Adrenal gland (tissue), 12 donors: ENCODE measurements around the gene DCXR. TPM values are rescaled to one million over a fixed set of nuclear protein-coding genes. Genes with fewer than 3 reads are reported as not detected.

Experiments used
- DNase-seq, 7 donors: peaks; one replicate each; pipeline ENCODE4 v3.0.0-alpha.2; 2019 to 2020
- H3K27ac ChIP-seq, 5 donors: fragments of 200-600 bp; sonication (generic) in 4 of 5; 1 replicate in 3 of 5; 2 replicates in 2 of 5; pipeline versions ENCODE4 v1.5.1 to v1.8.0; 2016 to 2020; ENCODE audit warnings: mild to moderate bottlenecking in 1 of 5
- H3K27me3 ChIP-seq: fragments of 200-600 bp; 2 replicates; pipeline ENCODE4 v1.8.0; 2021
- H3K36me3 ChIP-seq, 2 donors: fragments of 200-600 bp; replicated peaks in 1 of 2; 1 replicate in 1 of 2; 2 replicates in 1 of 2; pipeline versions ENCODE4 v1.5.1 to v1.8.0; 2018 to 2022
- H3K4me1 ChIP-seq, 2 donors: fragments of 200-600 bp; replicated peaks in 1 of 2; 1 replicate in 1 of 2; 2 replicates in 1 of 2; pipeline versions ENCODE4 v1.5.1 to v1.8.0; 2018 to 2021
- H3K4me3 ChIP-seq, 4 donors: fragments of 200-600 bp; sonication (generic) in 3 of 4; one replicate each; pipeline ENCODE4 v1.5.1; 2016 to 2018
- H3K9me3 ChIP-seq, 3 donors: fragments of 200-600 bp; sonication (generic) in 1 of 3; replicated peaks in 1 of 3; 1 replicate in 2 of 3; 2 replicates in 1 of 3; pipeline versions ENCODE4 v1.5.1 to v1.8.0; 2016 to 2021
- POLR2A ChIP-seq, 2 donors: fragments of 450-650 bp; IDR thresholded peaks; one replicate each; pipeline ENCODE4 v1.6.1; 2017; ENCODE audit warnings: antibody characterized with exemption in 2 of 2, mild to moderate bottlenecking in 2 of 2, moderate library complexity in 1 of 2
- WGBS, 4 donors: extraction: QIAGEN DNeasy Blood & Tissue Kit in 2 of 4; methylation state at CpG; one replicate each; pipeline versions ENCODE4 v1.1.5 to v1.1.7; 2013 to 2017; 5-methylcytosine and 5-hydroxymethylcytosine counted together
- intact Hi-C, 2 donors: fragments of 100-400 bp; cut with DNase I; formaldehyde crosslinking; loops; one replicate each; pipeline versions ENCODE4 v1.14.1 to v1.15.0; 2022 to 2023
- polyA plus RNA-seq, 3 donors: library from polyadenylated mRNA; stranded (reverse); fragments of 200-250 nt in 2 of 3; fragments of 350-450 nt in 1 of 3; fragmentation: Illumina TruSeq in 1 of 3; extraction: RNeasy Lipid Tissue Mini Kit (QIAGEN cat#74804) in 1 of 3; gene quantifications; one replicate each; pipeline ENCODE4 v1.2.3, GENCODE V29; 2013 to 2014
- total RNA-seq, 9 donors: library from RNA; depleted of rRNA in 4 of 9; stranded (reverse); fragments of >200 nt in 4 of 9; fragments of 120-200 nt in 1 of 9; fragmentation: NEBNext Ultra II Directional in 1 of 9; extraction: Animal tissue kit (Norgen Biotek cat#: 25700) in 1 of 9; gene quantifications; one replicate each; pipeline versions ENCODE4 v1.1.0 to v1.2.4, GENCODE V29; 2013 to 2023
- TF ChIP-seq, protein P1 (sequence below), 6 experiments: fragments of 450-650 bp in 4 of 6; fragments of 200-600 bp in 2 of 6; sonication (generic) in 1 of 6; IDR thresholded peaks; 1 replicate in 5 of 6; 2 replicates in 1 of 6; pipeline versions ENCODE4 v1.5.1 to v1.8.0; 2016 to 2021; ENCODE audit warnings: antibody characterized with exemption in 6 of 6, mild to moderate bottlenecking in 2 of 6, moderate library complexity in 1 of 6
- donor health status: healthy with polysubstance abuse.
- donor health status: Bipolar disorder and iron deficiency.
- donor health status: DM: yes; HTN: yes; CAD: no.
- donor health status: DM: no; HTN: no; CAD: no.
- donor health status: DM: no; HTN: no; CAD: no.
- donor health status: DM: yes; HTN: yes; CAD: no.

Gene DCXR
- total and polyA plus RNA-seq, 12 donors = 66.9 to 183 (median 104) TPM

DNA sequence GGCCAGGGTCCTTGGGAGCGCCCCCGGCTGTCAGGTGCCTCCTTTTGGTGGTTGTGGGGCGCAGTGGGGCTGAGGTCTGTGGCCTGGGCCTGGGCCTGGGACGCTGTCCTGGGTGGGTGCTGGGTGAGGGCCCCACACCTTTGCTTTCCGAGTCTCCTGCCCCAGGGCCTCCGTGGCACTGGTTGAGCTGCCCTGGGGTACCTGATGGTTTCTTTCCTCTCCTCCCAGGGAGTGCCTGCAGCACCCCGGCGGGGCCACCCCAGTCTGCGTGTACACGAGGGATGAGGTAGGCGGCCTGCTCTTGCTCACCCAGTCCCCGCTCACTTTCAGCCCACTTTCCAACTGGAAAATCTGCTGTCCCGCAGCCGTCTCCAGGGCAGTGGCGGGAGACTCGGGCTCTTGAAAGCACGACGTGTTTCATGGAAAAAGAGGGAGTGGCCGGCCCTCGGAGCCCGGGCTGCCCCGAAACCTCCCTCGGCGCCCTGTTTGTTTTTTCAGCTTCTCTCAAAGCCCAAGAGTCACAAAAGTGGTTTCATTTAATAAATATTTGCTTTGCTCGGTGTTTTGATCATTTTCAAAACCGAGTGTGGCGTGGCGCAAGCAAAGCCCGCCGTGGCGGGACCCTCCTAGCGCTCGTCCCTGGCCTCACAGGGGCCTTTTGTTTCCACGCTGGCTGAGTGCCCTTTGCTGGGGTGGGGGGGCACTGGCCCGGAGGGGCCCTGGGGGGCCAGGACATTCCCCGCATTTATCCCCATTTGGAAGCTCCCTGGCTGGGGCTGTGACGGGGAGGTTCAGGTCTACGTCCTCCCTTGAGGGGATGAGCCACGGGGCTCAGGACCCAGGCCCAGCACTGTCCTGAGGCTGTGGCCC is 42.7 kb downstream of the DCXR start:
- TF ChIP-seq, protein P1, sequence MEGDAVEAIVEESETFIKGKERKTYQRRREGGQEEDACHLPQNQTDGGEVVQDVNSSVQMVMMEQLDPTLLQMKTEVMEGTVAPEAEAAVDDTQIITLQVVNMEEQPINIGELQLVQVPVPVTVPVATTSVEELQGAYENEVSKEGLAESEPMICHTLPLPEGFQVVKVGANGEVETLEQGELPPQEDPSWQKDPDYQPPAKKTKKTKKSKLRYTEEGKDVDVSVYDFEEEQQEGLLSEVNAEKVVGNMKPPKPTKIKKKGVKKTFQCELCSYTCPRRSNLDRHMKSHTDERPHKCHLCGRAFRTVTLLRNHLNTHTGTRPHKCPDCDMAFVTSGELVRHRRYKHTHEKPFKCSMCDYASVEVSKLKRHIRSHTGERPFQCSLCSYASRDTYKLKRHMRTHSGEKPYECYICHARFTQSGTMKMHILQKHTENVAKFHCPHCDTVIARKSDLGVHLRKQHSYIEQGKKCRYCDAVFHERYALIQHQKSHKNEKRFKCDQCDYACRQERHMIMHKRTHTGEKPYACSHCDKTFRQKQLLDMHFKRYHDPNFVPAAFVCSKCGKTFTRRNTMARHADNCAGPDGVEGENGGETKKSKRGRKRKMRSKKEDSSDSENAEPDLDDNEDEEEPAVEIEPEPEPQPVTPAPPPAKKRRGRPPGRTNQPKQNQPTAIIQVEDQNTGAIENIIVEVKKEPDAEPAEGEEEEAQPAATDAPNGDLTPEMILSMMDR (IDR thresholded peaks at IDR 0.05) = no peak
- TF ChIP-seq POLR2A (IDR thresholded peaks at IDR 0.05) = no peak
- Histone ChIP-seq H3K9me3 (no peaks in the 10 kb centered on the region), H3K36me3 (no peaks in the 10 kb centered on the region), H3K27me3 (no peaks in the 10 kb centered on the region), H3K4me1 (peaks cover 8 to 19% of the 10 kb centered on the region in 2 donors), H3K27ac (no peak overlapping the region), H3K4me3 (no peak overlapping the region)
- no peak for DNase-seq
- intact Hi-C loops = no loop called here
- WGBS, 4 donors = 80 to 89% (median 86%) methylated on average over 32 to 39 of the region's 39 CpGs

- Histone ChIP-seq H3K9me3 (no peaks in the 10 kb centered on the region), H3K36me3 (no peaks in the 10 kb centered on the region), H3K27me3 (no peaks in the 10 kb centered on the region), H3K4me3 (no peak overlapping the region), H3K4me1 (peaks cover 8 to 19% of the 10 kb centered on the region in 2 donors), H3K27ac (no peak overlapping the region)
- no peak for DNase-seq
- WGBS, 4 donors = 94 to 100% (median 95%) methylated on average over 9 to 37 of the region's 37 CpGs
- intact Hi-C loops = no loop called here
- no peak for TF ChIP-seq POLR2A (IDR thresholded peaks at IDR 0.05)
- TF ChIP-seq, protein P1 (IDR thresholded peaks at IDR 0.05) = no peak
Observed at GRCh38 chr17:81993729-81994592, 43.5 kb downstream of the DCXR start.

GRCh38 chr17:81992306-81993102 is 45.0 kb downstream of the DCXR start:
- 75 to 89% (median 81%) methylated on average over 6 to 31 of the region's 31 CpGs for WGBS, 4 donors
- Histone ChIP-seq H3K9me3 (no peaks in the 10 kb centered on the region), H3K36me3 (no peaks in the 10 kb centered on the region), H3K4me1 (peaks cover 8 to 19% of the 10 kb centered on the region in 2 donors), H3K27me3 (no peaks in the 10 kb centered on the region), H3K27ac (peak overlapping the region in 4 of 5 donors; percentile 5 to 83 (median 61)), H3K4me3 (no peak overlapping the region)
- no peak for TF ChIP-seq POLR2A (IDR thresholded peaks at IDR 0.05)
- TF ChIP-seq, protein P1 (IDR thresholded peaks at IDR 0.05) = no peak
- no peak for DNase-seq
- intact Hi-C loops = no loop called here
